Hypothalamus (tissue), 51 donors: ENCODE measurements around the gene MAPK13.

Experiments
- DNase-seq, 51 donors: peaks; one replicate each; lab custom pipeline; 2025; lab: John Stamatoyannopoulos, UW

MAPK13 gene

DNA sequence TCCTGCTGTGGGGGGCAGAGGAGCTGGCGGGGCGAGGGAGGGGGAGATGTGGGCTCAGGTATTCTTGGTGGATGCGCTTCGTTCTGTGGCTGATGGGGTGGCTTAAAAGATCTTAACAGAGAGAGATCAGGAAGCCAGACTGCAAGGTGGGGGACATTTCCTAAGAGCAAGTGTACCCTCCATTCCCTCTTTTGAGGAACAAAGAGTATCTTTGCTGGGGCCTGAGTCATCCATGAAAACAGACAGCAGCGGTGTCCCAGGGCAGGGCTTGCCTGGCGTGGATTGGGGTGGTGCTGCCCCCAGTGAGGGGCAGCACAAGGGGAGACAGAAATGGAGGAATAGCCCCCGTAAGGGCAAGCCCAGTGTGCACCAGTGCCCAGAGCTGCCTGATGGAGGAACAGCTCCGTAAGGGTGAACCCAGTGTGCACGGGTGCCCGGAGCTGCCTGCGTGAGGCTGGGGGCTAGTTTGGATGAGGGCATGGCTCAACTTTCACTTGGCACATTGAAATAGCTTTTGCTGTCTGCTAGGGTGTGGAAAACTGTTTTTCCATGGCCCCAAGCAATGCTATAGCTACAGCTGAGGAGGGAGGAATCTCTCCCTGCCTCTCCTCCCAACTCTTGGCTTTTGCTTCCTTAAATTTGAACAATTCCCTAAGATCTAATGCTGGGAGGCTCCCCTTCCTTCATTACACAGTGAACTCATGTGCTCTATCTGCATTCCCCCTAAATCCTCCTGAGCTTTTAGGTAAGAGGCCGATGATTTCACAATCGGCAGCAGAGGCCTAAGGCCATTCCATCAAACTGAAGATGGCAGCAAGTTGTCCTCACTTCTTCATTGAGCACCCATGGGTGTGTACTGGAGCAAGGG, 12.9 kb downstream of the MAPK13 start:
- DNase-seq = no peak

DNA sequence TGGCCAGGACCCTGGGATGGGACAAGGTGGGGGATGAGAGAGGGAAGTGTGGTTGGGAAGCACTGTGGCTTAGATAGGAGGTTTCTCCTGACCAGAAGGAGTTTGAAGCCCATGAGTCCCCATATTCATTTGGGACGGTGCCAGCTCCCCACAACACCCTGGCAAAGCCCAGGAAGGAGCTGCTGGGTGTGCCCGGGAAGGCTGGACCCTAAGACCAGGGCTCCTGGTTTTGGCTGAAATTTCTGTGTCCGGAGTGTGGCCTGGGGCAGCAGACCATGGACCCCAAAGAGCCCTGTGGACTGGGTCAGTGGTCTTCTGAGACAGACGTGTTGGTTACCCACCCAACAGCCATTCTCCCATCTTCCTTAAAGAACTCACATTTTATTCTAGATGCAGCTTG, 15.2 kb downstream of the MAPK13 start:
- no peak for DNase-seq

DNA sequence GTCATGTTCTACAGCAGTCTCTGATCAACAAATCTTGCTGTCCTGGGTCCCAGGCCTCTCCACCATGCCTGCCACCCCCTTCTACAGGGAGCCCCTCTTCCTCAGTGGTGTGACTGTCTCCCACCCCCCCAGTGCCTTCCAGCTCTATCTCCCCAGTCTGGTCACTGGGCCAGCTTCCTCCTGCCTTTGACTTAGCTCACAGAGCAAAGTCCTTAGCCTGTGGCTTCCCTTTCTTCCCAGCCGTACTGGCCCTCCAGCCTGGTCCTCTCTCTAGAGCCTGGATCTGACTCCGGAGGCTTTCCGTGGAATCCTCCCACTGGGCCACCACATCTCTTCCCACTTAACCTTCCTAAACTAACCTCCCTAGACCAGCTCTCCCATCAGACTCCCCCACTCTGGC, 17.0 kb downstream of the MAPK13 start:
- no peak for DNase-seq

DNA sequence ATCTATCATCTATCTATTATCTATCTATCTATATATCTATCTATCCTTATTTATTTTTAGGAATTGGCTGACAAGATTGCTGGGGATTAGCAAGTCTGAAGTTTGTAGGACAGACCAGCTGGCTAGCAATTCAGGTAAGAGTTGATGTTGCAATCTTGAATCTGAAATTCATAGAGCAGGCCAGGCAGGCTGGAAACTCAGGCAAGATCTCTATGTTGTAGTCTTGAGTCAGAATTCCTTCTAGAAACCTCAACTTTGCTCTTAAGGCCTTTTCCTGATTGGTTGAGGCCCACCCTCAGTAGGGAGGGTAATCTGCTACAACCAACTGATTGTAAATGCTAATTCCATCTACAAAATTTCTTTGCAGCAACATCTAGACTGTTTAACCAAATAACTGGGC, 19.2 kb downstream of the MAPK13 start:
- DNase-seq = no peak

DNA sequence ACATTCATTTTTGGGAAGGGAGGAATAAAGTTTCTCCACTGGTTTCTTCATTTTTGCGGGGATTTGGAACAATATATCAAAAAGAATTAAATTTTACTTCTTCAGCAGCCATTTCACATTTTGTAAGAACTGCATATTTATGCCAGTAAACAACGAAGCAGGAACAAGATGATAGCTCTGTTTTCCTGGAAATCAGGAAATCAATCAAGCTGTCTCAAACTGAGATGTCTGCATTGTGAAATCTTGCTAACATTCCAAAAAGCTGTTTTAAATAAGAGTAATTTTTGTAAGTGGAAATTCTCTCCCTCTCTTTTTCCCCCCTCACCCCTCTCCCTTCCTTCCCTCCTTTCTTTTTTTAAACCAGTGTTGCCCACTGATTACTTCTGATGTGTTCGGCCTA, 20.0 kb downstream of the MAPK13 start:
- no peak for DNase-seq

DNA sequence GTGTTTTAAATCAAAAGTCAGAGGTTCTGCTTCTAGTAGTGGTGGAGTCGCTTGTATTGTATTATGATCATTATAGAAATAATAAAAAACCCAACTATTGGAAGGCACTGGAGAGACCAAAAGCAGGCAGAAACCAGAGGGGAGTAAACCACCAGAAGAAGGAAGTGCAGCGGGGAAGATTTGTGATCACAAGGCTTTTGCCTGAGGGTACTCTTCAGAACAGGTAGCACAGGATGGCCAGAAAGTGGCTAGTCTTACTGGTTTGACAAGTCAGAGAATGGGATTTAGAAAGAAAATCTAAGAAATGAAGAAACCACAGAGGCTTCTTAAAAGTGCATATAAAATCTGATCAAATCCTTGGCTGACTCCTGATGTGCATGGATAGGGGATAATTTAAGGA, 24.0 kb downstream of the MAPK13 start:
- no peak for DNase-seq

DNA sequence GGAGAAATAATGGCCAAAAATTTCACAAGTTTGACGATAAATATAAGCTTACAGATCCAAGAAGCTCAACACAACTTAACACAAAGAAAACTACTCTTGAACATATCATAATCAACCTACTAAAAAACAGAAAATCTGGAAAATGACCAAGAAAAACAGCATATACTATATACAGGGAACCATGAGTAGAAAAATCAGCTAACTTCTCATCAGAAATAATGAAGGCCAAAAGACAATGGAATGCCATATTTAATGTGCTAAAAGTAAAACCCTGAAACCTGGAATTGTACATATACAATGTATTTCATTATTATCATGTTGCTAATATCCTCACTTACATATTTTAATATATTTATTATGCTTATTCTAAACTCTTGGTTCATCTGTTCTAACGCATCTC, 25.3 kb downstream of the MAPK13 start:
- DNase-seq = no peak

DNA sequence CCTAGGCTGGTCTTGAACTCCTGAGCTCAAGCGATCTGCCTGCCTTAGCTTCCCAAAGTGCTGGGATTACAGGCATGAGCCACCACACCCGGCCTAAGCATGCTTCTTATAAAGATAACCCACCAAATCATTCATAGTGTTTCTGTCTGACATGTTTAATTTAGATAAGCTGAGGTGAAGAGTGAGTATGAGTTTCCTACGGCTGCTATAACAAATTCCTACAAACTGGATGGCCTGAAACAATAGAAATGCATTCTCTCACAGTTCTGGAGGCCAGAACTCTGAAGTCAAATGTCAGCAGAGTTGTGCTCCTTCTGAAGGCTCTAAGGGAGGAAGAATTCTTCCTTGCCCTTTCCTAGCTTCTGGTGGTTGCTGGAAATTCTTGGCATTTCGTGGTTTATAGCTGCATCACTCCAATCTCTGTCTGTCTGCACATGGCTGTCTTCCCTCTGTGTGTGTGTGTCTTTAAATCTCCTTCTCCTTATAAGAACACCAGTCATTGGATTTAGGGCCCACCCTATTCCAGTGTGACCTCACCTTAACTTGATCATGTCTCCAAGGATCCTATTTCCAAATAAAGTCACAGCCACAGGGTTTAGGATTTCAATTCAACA, 29.9 kb downstream of the MAPK13 start:
- DNase-seq = no peak

DNA sequence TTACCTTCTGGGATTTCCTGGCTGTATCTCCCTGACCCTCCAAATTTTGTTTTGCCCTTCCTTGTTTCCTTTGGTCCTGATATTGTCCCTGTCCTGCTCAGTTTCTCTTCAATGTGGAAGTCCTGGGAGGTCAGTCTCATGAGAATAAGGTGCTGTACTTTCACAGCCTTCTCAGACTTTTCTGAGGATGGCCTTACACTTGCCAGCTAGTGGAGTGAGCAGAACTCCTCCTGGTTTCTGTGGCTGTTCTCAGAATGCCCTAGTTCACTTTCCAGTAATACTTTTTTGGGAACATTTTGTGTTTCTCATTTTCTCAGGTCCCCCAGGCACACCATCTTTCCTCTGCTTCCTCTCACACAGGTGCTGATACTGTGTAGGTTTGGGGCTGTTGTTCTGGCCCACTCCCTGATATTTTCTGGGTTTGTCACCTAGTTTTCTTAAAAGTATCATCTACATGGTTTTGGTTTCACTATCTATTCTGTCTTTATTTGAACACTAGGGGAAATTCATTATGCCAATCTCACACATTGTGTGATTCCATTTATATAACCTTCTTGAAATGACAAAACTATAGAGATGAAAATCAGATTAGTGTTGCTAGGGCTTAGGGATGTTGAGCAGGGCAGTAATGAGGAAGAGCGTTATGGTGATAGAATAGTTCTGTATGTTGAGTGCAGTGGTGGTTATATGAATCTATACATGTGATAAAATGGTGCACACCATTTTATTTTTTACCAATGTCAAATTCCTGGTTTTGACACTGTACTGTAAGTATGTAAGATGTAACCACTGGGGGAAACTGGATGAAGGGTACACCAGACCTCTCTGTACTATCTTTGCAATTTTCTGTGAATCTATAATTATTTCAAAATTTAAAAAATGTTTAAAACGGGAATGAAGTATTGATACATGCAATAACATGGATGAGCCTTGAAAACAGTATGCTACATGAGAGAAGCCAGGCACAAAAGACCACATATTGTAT, 39.0 kb downstream of the MAPK13 start:
- DNase-seq = no peak

DNA sequence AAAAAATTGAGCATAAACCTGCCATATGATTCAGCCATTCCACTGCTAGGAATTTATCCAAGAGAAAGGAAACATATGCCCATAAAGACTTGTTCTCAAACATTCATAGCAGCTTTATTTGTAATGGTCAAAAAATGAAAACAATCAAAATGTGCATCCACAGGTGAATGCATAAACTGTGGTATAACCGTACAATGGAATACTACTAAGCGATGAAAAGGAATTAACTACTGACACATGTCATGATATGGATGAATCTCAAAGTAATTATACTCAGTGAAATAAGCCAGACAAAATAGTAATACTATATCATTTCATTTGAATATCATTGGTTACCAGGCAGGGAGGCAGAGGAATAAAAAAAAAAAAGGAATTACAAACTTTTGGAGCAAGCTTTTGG, 40.4 kb downstream of the MAPK13 start:
- no peak for DNase-seq

DNA sequence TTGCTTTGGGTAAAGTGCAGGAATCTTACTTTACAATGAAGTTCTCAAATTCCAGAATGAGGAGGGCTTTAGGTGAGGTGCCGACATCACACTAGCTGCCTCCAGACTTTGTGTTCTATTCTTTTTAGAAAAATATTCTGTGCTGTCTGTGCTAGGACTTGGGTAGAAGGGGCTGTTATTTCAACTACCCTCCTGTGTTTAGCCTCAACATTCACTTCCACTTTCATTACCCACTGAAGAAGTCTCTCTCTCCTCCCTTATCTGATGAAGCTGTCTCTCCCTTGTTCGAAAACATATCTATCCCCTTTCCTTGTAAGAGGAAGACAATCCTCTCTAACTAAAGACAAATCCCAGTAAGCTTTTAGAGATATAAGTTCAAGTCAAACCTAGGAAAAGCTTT, 41.3 kb downstream of the MAPK13 start:
- DNase-seq = no peak

DNA sequence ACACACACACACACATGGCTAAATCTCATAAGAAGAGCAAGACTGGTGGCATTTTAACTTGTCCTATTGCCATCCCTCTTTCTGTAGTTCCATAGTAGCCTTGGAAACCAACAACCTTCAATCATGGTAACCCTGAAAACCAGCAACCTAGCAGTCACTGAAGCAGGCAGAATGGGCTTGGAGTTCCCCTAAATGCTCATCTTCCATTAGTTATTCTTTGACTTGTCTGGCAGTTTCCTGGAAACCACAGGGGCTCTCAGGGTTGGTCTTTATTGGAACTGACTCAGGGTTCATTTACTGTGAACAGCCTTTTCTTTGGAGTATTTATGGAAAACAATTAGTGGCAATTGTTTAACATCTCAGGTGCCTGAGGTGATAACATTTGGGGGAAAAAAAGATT, 46.9 kb downstream of the MAPK13 start:
- no peak for DNase-seq

DNA sequence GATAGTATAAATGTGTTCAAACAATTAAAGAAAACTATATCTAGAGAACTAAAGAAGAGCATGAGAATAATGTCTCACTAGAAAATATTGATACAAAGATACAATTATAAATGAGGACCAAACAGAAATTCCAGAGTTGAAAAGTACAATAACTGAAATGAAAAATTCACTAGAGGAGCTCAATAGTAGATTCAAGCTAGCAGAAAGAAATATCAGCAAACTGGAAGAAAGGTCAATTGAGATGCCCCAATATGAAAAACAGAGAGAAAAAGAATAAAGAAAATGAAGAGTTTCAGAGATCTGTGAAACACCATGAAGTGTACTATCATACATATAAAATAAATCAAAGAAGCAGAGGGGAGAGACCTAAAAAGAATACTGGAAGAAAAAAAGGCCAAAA, 48.2 kb downstream of the MAPK13 start:
- DNase-seq = no peak

DNA sequence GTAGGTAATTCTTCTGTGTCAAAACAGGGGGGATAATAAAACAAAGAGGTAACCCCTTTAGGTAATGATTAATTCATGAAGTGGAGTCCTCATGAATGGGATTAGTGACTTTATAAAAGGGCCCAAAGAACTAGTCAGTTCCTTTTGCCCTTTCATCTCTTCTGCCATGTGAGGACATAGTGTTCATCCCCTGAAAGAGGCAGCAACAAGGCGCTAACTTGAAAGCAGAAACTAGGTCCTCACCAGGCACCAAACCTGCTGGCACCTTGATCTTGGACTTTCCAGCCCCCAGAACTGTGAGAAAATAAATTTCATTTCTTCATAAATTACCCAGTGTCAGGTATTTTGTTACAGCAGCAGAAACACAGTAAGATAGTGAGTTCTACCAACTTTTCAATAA, 49.8 kb downstream of the MAPK13 start:
- no peak for DNase-seq

DNA sequence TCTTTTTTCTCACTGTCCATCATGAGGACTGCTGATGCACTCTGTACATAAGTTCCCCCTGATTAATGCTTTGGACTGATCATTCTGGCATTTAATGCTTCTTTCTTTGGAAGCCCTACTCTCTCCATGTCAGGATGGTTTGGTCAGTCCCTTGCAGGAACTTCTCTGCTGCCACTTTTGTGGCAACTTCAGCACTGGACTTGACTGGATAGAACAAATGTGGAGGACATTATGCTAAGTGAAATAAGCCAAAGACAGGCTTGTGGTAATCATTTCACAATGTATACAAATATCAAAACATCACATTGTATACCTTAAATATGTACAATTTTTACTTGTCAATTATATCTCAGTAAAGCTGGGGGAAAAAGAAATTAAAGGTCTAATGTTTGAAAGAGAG, 54.0 kb downstream of the MAPK13 start:
- no peak for DNase-seq

DNA sequence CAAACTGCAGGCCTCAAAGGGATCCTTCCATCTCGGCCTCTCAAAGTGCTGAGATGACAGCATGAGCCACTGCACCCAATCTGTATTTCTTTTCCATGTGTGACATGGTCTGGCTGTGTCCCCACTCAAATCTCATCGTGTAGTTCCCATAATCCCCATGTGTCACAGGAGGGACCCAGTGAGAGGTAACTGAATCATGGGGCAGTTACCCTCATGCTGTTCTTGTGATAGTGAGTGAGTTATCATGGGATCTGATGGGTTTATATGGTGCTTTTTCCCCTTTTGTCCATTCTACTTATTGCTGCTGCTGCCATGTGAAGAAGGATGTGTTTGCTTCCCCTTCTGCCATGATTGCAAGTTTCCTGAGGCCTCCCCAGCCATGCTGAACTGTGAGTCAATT, 55.9 kb downstream of the MAPK13 start:
- no peak for DNase-seq

DNA sequence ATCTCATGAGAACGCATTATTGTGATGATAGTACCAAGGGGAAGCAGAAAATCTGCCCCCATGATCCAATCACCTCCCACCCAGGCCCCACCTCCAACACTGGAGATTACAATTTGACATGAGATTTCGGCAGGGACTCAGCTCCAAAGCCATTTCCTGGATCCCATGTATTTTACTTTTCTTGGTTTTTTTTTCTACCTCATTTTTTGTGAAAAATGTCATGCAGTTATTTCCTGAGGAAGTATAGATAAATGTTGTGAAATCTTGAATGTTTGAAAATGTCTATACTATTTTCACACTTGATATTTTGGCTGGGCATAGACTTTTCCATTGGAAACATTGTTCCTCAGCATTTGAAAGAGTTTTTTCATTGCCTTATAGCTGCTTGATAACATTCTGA, 57.1 kb downstream of the MAPK13 start:
- no peak for DNase-seq
